ENCODE measurements around the gene GPC6. TPM values are rescaled to one million over a fixed set of nuclear protein-coding genes. Genes with fewer than 3 reads are reported as not detected.

Gene GPC6
- total and polyA plus RNA-seq, 2 donors (not counting 1 experiment from before 2014, with no cell fraction given), result not detected

DNA sequence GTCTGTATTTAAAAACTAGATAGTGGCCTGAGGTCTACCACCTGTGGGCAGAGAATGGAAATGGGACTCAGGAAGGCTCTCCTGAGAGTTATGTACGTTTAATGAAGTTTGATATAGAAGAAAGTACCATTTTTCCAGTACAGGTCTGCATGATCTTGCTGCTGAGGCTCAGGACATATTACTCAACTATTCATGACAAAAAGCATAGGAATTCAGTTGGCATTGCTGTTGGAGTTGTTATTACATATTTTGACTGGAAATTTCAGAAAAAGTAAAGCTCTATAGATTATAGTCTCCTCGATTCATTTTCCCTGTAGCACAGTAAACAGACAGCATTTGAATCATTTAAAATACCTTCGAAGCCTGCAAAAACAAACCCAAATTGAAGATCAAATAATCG lies 783.1 kb downstream of the GPC6 start:
- no peak overlapping the region for H3K9ac ChIP-seq (ENCODE audit: low read length)
- TF ChIP-seq, protein P1, sequence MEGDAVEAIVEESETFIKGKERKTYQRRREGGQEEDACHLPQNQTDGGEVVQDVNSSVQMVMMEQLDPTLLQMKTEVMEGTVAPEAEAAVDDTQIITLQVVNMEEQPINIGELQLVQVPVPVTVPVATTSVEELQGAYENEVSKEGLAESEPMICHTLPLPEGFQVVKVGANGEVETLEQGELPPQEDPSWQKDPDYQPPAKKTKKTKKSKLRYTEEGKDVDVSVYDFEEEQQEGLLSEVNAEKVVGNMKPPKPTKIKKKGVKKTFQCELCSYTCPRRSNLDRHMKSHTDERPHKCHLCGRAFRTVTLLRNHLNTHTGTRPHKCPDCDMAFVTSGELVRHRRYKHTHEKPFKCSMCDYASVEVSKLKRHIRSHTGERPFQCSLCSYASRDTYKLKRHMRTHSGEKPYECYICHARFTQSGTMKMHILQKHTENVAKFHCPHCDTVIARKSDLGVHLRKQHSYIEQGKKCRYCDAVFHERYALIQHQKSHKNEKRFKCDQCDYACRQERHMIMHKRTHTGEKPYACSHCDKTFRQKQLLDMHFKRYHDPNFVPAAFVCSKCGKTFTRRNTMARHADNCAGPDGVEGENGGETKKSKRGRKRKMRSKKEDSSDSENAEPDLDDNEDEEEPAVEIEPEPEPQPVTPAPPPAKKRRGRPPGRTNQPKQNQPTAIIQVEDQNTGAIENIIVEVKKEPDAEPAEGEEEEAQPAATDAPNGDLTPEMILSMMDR (IDR thresholded peaks at IDR 0.05), result no peak
- TF ChIP-seq EZH2 (IDR thresholded peaks at IDR 0.05; ENCODE audit: borderline replicate concordance, insufficient read depth, low read depth, low read length, poor library complexity, severe bottlenecking), result no peak
- H3K27ac ChIP-seq (ENCODE audit: low read length in 2 of 2), result no peak overlapping the region
- no peaks in the 10 kb centered on the region for H3K4me1 Mint-ChIP-seq
- no peaks in the 10 kb centered on the region for H3K4me1 ChIP-seq (ENCODE audit: control insufficient read depth in 2 of 2, insufficient read depth in 2 of 2, low read length in 2 of 2)
- H3K27me3 ChIP-seq (replicated peaks in 1 of 4; ENCODE audit: control extremely low read depth in 1 of 4, control insufficient read depth in 3 of 4, insufficient read depth in 4 of 4, low read length in 3 of 4), result no peaks in the 10 kb centered on the region
- ATAC-seq (ENCODE audit: low read depth) (no peak), DNase-seq (no peak)
- H4K20me1 ChIP-seq (ENCODE audit: control insufficient read depth, insufficient read depth, low read length, poor library complexity, severe bottlenecking), result no peaks in the 10 kb centered on the region
- H2AFZ ChIP-seq (ENCODE audit: insufficient read depth, low read depth, low read length, poor library complexity, severe bottlenecking), result no peak overlapping the region
- WGBS (ENCODE audit: insufficient coverage), result no CpG with 5 or more reads among the region's 4 CpGs
- no peak overlapping the region for H3K4me2 ChIP-seq (replicated peaks; ENCODE audit: low read depth, low read length, poor library complexity, severe bottlenecking)
- no peaks in the 10 kb centered on the region for H3K9me3 ChIP-seq (ENCODE audit: control extremely low read depth in 1 of 3, control insufficient read depth in 2 of 3, insufficient read depth in 1 of 3, low read length in 2 of 3)
- ChIA-PET CTCF (no interaction called here), POLR2A (no interaction called here)
- H3K9me3 Mint-ChIP-seq (ENCODE audit: insufficient read depth), result no peaks in the 10 kb centered on the region
- no peak overlapping the region for H3K4me3 ChIP-seq (ENCODE audit: control extremely low read depth in 1 of 5, extremely low read depth in 1 of 5, insufficient read depth in 1 of 5, low read depth in 2 of 5, low read length in 4 of 5)
- no peaks in the 10 kb centered on the region for H3K79me2 ChIP-seq (ENCODE audit: control insufficient read depth, insufficient read depth, low read length)
- no peak overlapping the region for H3K4me3 Mint-ChIP-seq
- H3K27me3 Mint-ChIP-seq, result no peaks in the 10 kb centered on the region
- intact Hi-C loops (cut with micrococcal nuclease), result no loop called here
- no peak overlapping the region for H3K27ac Mint-ChIP-seq
- H3K36me3 ChIP-seq (replicated peaks in 1 of 2; ENCODE audit: control extremely low read depth in 1 of 2, control insufficient read depth in 1 of 2, extremely low read depth in 1 of 2, insufficient read depth in 2 of 2, low read length in 1 of 2), result no peaks in the 10 kb centered on the region

DNA sequence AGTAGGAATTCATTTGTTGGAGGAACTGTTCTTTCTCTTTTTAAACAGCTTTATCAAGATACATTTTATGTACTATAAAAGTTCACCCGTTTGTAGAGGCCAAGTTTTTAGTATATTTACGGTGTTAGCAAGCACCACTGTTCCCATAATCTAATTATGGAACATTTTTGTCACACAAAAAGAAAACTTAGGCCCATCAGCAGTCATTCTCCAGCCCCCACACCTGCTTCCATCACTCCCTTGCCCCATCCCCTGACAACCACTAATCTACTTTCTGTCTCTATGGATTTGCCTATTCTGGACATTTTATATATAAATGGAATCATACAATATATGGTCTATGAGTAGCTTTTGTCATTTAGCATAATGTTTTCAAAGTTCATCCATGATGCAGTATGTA lies 787.9 kb downstream of the GPC6 start:
- no peaks in the 10 kb centered on the region for H3K9me3 ChIP-seq (ENCODE audit: control extremely low read depth in 1 of 3, control insufficient read depth in 2 of 3, insufficient read depth in 1 of 3, low read length in 2 of 3)
- H3K36me3 ChIP-seq (replicated peaks in 1 of 2; ENCODE audit: control extremely low read depth in 1 of 2, control insufficient read depth in 1 of 2, extremely low read depth in 1 of 2, insufficient read depth in 2 of 2, low read length in 1 of 2), result no peaks in the 10 kb centered on the region
- no peak overlapping the region for H3K4me3 ChIP-seq (ENCODE audit: control extremely low read depth in 1 of 5, extremely low read depth in 1 of 5, insufficient read depth in 1 of 5, low read depth in 2 of 5, low read length in 4 of 5)
- Mint-ChIP-seq H3K9me3 (ENCODE audit: insufficient read depth) (no peaks in the 10 kb centered on the region), H3K4me1 (no peaks in the 10 kb centered on the region), H3K27ac (no peak overlapping the region), H3K27me3 (no peaks in the 10 kb centered on the region), H3K4me3 (no peak overlapping the region)
- intact Hi-C loops (cut with micrococcal nuclease), result no loop called here
- ChIA-PET CTCF (no interaction called here), POLR2A (no interaction called here)
- no peak overlapping the region for H3K4me2 ChIP-seq (replicated peaks; ENCODE audit: low read depth, low read length, poor library complexity, severe bottlenecking)
- ATAC-seq (ENCODE audit: low read depth) (no peak), DNase-seq (no peak)
- H3K4me1 ChIP-seq (ENCODE audit: control insufficient read depth in 2 of 2, insufficient read depth in 2 of 2, low read length in 2 of 2), result no peaks in the 10 kb centered on the region
- no peak overlapping the region for H2AFZ ChIP-seq (ENCODE audit: insufficient read depth, low read depth, low read length, poor library complexity, severe bottlenecking)
- TF ChIP-seq EZH2 (IDR thresholded peaks at IDR 0.05; ENCODE audit: borderline replicate concordance, insufficient read depth, low read depth, low read length, poor library complexity, severe bottlenecking), result no peak
- TF ChIP-seq, protein P1 (IDR thresholded peaks at IDR 0.05), result no peak
- no peak overlapping the region for H3K9ac ChIP-seq (ENCODE audit: low read length)
- no CpG with 5 or more reads among the region's 2 CpGs for WGBS (ENCODE audit: insufficient coverage)
- H3K79me2 ChIP-seq (ENCODE audit: control insufficient read depth, insufficient read depth, low read length), result no peaks in the 10 kb centered on the region
- no peak overlapping the region for H3K27ac ChIP-seq (ENCODE audit: low read length in 2 of 2)
- no peaks in the 10 kb centered on the region for H4K20me1 ChIP-seq (ENCODE audit: control insufficient read depth, insufficient read depth, low read length, poor library complexity, severe bottlenecking)
- H3K27me3 ChIP-seq (replicated peaks in 1 of 4; ENCODE audit: control extremely low read depth in 1 of 4, control insufficient read depth in 3 of 4, insufficient read depth in 4 of 4, low read length in 3 of 4), result no peaks in the 10 kb centered on the region

Data from B cell (primary cell).